Measurements from ENCODE around the gene GPR158.

Gene GPR158

GRCh38 chr10:25627606-25628005 lies 452.8 kb downstream of the GPR158 start:
- H3K4me3 ChIP-seq (ENCODE audit: low read length): no peak overlapping the region
- TF ChIP-seq, protein P1, sequence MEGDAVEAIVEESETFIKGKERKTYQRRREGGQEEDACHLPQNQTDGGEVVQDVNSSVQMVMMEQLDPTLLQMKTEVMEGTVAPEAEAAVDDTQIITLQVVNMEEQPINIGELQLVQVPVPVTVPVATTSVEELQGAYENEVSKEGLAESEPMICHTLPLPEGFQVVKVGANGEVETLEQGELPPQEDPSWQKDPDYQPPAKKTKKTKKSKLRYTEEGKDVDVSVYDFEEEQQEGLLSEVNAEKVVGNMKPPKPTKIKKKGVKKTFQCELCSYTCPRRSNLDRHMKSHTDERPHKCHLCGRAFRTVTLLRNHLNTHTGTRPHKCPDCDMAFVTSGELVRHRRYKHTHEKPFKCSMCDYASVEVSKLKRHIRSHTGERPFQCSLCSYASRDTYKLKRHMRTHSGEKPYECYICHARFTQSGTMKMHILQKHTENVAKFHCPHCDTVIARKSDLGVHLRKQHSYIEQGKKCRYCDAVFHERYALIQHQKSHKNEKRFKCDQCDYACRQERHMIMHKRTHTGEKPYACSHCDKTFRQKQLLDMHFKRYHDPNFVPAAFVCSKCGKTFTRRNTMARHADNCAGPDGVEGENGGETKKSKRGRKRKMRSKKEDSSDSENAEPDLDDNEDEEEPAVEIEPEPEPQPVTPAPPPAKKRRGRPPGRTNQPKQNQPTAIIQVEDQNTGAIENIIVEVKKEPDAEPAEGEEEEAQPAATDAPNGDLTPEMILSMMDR (conservative IDR thresholded peaks at IDR 0.05; ENCODE audit: low read length): no peak
- DNase-seq (ENCODE audit: low read depth): no peak

GRCh38 chr10:25629333-25629732 lies 454.5 kb downstream of the GPR158 start:
- TF ChIP-seq, protein P1 (conservative IDR thresholded peaks at IDR 0.05; ENCODE audit: low read length): no peak
- no peak for DNase-seq (ENCODE audit: low read depth)
- no peak overlapping the region for H3K4me3 ChIP-seq (ENCODE audit: low read length)

GRCh38 chr10:25631471-25631870 lies 456.7 kb downstream of the GPR158 start:
- no peak for DNase-seq (ENCODE audit: low read depth)
- TF ChIP-seq, protein P1 (conservative IDR thresholded peaks at IDR 0.05; ENCODE audit: low read length): no peak
- H3K4me3 ChIP-seq (ENCODE audit: low read length): no peak overlapping the region

DNA sequence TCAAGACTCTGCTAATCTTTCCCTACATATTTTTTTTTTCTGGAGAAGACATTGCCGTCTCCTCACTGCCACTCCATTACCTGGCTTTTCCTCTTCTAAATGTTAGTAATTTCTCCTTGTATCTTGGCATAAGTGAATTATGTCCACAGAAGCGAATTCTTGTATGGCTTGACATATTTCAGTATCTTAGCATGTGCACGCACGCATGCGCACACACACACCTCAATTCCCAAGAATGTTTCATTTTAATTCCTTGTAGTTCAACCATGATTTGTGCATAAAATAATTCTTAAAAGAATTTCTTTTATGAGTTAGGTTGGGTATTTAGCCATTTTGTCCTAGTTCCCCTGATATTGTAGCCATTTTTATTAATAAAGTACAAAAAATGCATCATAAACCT lies 458.0 kb downstream of the GPR158 start:
- no peak for DNase-seq (ENCODE audit: low read depth)
- no peak overlapping the region for H3K4me3 ChIP-seq (ENCODE audit: low read length)
- TF ChIP-seq, protein P1 (conservative IDR thresholded peaks at IDR 0.05; ENCODE audit: low read length): no peak

- TF ChIP-seq, protein P1 (conservative IDR thresholded peaks at IDR 0.05; ENCODE audit: low read length): no peak
- no peak overlapping the region for H3K4me3 ChIP-seq (ENCODE audit: low read length)
- no peak for DNase-seq (ENCODE audit: low read depth)
Measured at GRCh38 chr10:25633542-25633941, 458.7 kb downstream of the GPR158 start.

GRCh38 chr10:25639646-25640045 lies 464.8 kb downstream of the GPR158 start:
- DNase-seq (ENCODE audit: low read depth): no peak
- TF ChIP-seq, protein P1 (conservative IDR thresholded peaks at IDR 0.05; ENCODE audit: low read length): no peak
- no peak overlapping the region for H3K4me3 ChIP-seq (ENCODE audit: low read length)

GRCh38 chr10:25641595-25641994 lies 466.8 kb downstream of the GPR158 start:
- TF ChIP-seq, protein P1 (conservative IDR thresholded peaks at IDR 0.05; ENCODE audit: low read length): no peak
- H3K4me3 ChIP-seq (ENCODE audit: low read length): no peak overlapping the region
- DNase-seq (ENCODE audit: low read depth): no peak

Data from AG10803 (cell line).